HL-60 (cell line): ENCODE results near the gene YWHAQ.

Experiments
- DNase-seq, 2 experiments: peaks; one replicate each; pipeline ENCODE4 v3.0.0-alpha.2; 2010 to 2020; ENCODE audit warnings: low read depth in 1 of 2, low spot score in 1 of 2
- H3K27ac ChIP-seq: fragments of 250-450 bp; sonication (Bioruptor Pico); replicated peaks from 2 replicates; pipeline ENCODE4 v1.5.1; 2020; ENCODE audit warnings: mild to moderate bottlenecking, moderate library complexity
- H3K27me3 ChIP-seq: fragments of 250-450 bp; sonication (Bioruptor Pico); 2 replicates; pipeline ENCODE4 v1.5.1; 2021; ENCODE audit warnings: mild to moderate bottlenecking, moderate library complexity; ENCODE audit not compliant: insufficient read depth, poor library complexity, severe bottlenecking
- H3K4me3 ChIP-seq: replicated peaks from 2 replicates; pipeline ENCODE4 v1.5.1; 2011; ENCODE audit warnings: mild to moderate bottlenecking, control low read depth, low read length; ENCODE audit not compliant: insufficient read depth
- CTCF ChIP-seq: IDR thresholded peaks from one replicate; pipeline ENCODE4 v1.5.1; 2011; ENCODE audit warnings: low read length, control low read depth, inconsistent platforms; ENCODE audit not compliant: insufficient read depth
- GABPA ChIP-seq: IDR thresholded peaks from 2 replicates; pipeline ENCODE4 v1.6.1; 2012; ENCODE audit warnings: low read depth
- POLR2AphosphoS5 ChIP-seq: IDR thresholded peaks from 2 replicates; pipeline ENCODE4 v1.6.1; 2012; ENCODE audit warnings: low read depth
- REST ChIP-seq: IDR thresholded peaks from 2 replicates; pipeline ENCODE4 v1.6.1; 2012; ENCODE audit warnings: low read depth; ENCODE audit not compliant: insufficient replicate concordance
- SPI1 ChIP-seq: IDR thresholded peaks from 2 replicates; pipeline ENCODE4 v1.6.1; 2012; ENCODE audit warnings: low read depth, mild to moderate bottlenecking, borderline replicate concordance

The YWHAQ gene

GRCh38 chr2:9556121-9556743 is 74.6 kb downstream of the YWHAQ start:
- Histone ChIP-seq H3K27ac (peak overlapping the region; percentile 96), H3K4me3 (peak overlapping the region; percentile 99), H3K27me3 (no peaks in the 10 kb centered on the region)
- DNase-seq: no peak
- TF ChIP-seq CTCF: no peak
- no peak for TF ChIP-seq SPI1
- no peak for TF ChIP-seq REST
- no peak for TF ChIP-seq POLR2AphosphoS5
- TF ChIP-seq GABPA: no peak

- peak within 1 kb of the TSS; percentile 96 for H3K27ac ChIP-seq
- peak within 1 kb of the TSS; percentile 99 for H3K4me3 ChIP-seq
- DNase-seq: peak; percentile 90 to 93
- no peaks in the 10 kb centered on the region for H3K27me3 ChIP-seq
- TF ChIP-seq SPI1 (no peak), GABPA (peak; percentile 93), POLR2AphosphoS5 (peak; percentile 90), CTCF (no peak), REST (peak; percentile 12)
These were observed 75.3 kb downstream of the YWHAQ start, which contains the start of gene ADAM17 for GRCh38 chr2:9555297-9556120. Gene ADAM17, minus strand, starts transcription at chr2:9555830. Its CDS starts 225 bp downstream, at chr2:9555605.

- no peak for TF ChIP-seq GABPA
- no peak for TF ChIP-seq CTCF
- TF ChIP-seq SPI1: peak; percentile 17; the same call in 1 of the 2 replicates
- Histone ChIP-seq H3K27me3 (no peaks in the 10 kb centered on the region), H3K4me3 (peak overlapping the region; percentile 99), H3K27ac (peak overlapping the region; percentile 96)
- DNase-seq: peak in 1 of 2 experiments; percentile 48
These were observed 75.9 kb downstream of the YWHAQ start for GRCh38 chr2:9554921-9555296.
